ACHN (cell line): ENCODE measurements around the gene PAK1.
A peak's percentile ranks its signal among the peaks of the same experiment; 100 is the strongest.
"Not testable (repeated sequence)": the region's sequence is repeated elsewhere in the genome, so short reads cannot be mapped to it uniquely, and the experiment has no call there.

Source experiments
- DNase-seq: peaks from one replicate; pipeline ENCODE4 v3.0.0-alpha.2; 2015
- in situ Hi-C: cut with HindIII; loops from 2 replicates; pipeline ENCODE4 v1.10.0; 2017; ENCODE audit warnings: low sequenced_read_pairs, low pct_ligation_motif_present, low pct_unique_long_range_greater_than_20kb

Gene PAK1

GRCh38 chr11:77386178-77386577 lies 87.7 kb downstream of the PAK1 start:
- in situ Hi-C loops: no loop called here
- DNase-seq: no peak

GRCh38 chr11:77385255-77385771 lies 88.6 kb downstream of the PAK1 start:
- in situ Hi-C loops, DNase-seq: not testable (repeated sequence)

- DNase-seq: no peak
- in situ Hi-C loops: no loop called here
Observed at GRCh38 chr11:77384571-77384970, 89.3 kb downstream of the PAK1 start.

GRCh38 chr11:77383349-77383748 lies 90.5 kb downstream of the PAK1 start:
- DNase-seq, in situ Hi-C loops: not testable (repeated sequence)

- DNase-seq: no peak
- in situ Hi-C loops: no loop called here
Observed at GRCh38 chr11:77381729-77382665, 91.9 kb downstream of the PAK1 start.

- in situ Hi-C loops: no loop called here
- no peak for DNase-seq
Observed at GRCh38 chr11:77379934-77380333, 94.0 kb downstream of the PAK1 start.

GRCh38 chr11:77379253-77379652 lies 94.6 kb downstream of the PAK1 start:
- DNase-seq: no peak
- in situ Hi-C loops: no loop called here

GRCh38 chr11:77377734-77378133 lies 96.2 kb downstream of the PAK1 start:
- DNase-seq: no peak
- in situ Hi-C loops: no loop called here

GRCh38 chr11:77375107-77375506 lies 98.8 kb downstream of the PAK1 start:
- in situ Hi-C loops: no loop called here
- no peak for DNase-seq

- in situ Hi-C loops: no loop called here
- DNase-seq: no peak
Observed at GRCh38 chr11:77374611-77375031, 99.3 kb downstream of the PAK1 start.

- no peak for DNase-seq
- in situ Hi-C loops: no loop called here
Observed at GRCh38 chr11:77374108-77374507, 99.8 kb downstream of the PAK1 start.

- DNase-seq: no peak
- in situ Hi-C loops: no loop called here
Observed at GRCh38 chr11:77372726-77373125, 101.2 kb downstream of the PAK1 start.

GRCh38 chr11:77371646-77372045 lies 102.2 kb downstream of the PAK1 start:
- in situ Hi-C loops: no loop called here
- DNase-seq: no peak

- in situ Hi-C loops: no loop called here
- no peak for DNase-seq
Observed at GRCh38 chr11:77370217-77370616, 103.7 kb downstream of the PAK1 start.

- in situ Hi-C loops: no loop called here
- DNase-seq: peak; percentile 45
Observed at GRCh38 chr11:77361184-77361583, 112.7 kb downstream of the PAK1 start.

GRCh38 chr11:77359481-77359880 lies 114.4 kb downstream of the PAK1 start:
- no peak for DNase-seq
- in situ Hi-C loops: no loop called here

GRCh38 chr11:77353131-77353530 lies 120.8 kb downstream of the PAK1 start:
- in situ Hi-C loops: no loop called here
- DNase-seq: no peak

- in situ Hi-C loops: no loop called here
- DNase-seq: no peak
Observed at GRCh38 chr11:77351281-77351886, 122.5 kb downstream of the PAK1 start.

- DNase-seq: no peak
- in situ Hi-C loops: no loop called here
Observed at GRCh38 chr11:77347948-77348347, 125.9 kb downstream of the PAK1 start.
